Measurements from ENCODE around the gene USP31.
A peak's percentile ranks its signal among the peaks of the same experiment; 100 is the strongest.

Gene USP31

GRCh38 chr16:23092072-23092800 lies 57.0 kb downstream of the USP31 start:
- DNase-seq, result no peak

DNA sequence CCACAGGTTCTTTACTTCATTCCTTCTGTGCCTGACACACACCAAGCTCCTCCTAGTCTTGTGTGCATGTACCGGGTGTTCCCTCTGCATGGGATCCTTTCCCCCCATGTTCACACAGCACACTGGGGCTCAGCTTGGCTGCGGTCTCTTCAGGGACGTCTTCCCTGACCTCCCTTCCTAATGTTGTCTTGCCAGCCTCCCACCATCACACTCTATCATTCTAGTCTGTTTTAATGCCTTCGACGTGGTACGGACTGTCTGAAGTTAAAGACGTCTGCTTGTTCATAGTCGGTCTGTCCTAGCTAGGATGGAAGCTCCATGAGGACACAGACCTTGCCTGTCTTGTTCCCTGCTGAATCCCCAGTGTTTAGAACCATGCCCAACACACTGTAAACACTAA lies 60.1 kb downstream of the USP31 start:
- DNase-seq, result no peak

- DNase-seq, result no peak
Measured at GRCh38 chr16:23088018-23088417, 61.2 kb downstream of the USP31 start.

DNA sequence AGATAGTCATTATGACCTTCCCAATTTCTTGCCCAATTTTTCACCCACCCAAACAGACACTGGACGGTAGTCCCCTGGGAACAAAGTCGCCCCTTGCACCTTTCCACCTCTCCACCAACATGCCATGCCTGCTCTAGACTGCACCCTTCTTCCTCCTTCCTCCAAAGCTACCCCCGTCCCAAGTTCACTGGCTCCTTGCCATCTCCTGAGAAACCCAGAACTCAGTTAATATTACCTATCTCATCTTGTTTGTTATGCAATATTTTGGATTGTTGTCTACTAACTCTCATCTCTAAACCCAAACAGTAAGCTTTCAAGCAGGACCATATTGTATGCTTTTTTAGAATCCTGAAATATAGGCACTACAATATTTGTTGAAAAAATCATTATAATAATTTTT lies 63.3 kb downstream of the USP31 start:
- DNase-seq, result no peak

DNA sequence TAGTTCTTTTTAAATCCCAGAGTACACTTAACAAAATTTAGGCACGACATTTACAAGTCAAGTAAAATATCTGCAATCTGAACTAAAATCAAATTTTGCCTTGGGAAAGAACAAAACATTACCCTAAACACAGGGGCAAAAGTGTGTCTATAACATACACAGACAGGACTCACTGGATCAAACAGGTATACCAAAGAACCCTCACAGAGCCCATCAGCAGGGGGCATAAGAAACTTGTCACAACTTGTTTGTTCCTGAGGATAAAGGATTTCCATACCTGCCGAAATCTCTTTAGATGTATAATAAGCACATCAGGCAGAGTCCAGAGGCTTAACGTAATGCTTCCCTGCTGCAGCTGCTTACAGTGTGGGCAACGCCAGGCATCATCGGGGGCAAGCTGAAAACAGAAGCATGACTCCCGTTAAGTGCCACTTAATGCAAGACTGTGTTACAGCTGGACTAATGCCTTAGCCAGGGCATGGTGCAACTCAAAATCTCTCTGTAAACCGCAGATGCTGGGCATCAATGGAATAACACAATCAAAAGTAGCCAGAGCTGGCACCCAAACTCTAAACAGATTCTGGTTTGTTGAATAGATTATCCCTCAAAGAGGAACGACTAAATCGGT lies 67.0 kb downstream of the USP31 start:
- DNase-seq, result no peak

DNA sequence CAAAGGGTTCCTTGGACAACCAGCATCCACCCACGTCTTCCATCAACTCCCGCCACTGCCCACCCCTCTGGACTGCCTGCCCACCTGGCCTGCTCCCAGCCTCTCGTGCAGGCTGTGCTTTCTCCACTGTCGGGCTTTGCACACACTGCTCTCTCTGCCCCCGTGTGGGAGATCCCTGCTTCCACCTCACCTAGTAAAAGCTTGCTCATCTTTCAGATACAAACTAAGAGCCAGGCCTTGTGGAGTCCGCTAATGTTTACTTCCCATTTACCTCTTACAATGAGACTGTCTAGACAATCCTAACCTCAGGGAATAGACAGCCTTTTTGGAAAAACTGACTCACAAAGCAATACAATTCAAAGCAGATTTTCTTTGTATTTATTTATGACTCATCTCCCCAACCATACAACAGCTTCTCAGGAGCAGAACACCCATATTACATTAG lies 67.6 kb downstream of the USP31 start:
- DNase-seq, result no peak

DNA sequence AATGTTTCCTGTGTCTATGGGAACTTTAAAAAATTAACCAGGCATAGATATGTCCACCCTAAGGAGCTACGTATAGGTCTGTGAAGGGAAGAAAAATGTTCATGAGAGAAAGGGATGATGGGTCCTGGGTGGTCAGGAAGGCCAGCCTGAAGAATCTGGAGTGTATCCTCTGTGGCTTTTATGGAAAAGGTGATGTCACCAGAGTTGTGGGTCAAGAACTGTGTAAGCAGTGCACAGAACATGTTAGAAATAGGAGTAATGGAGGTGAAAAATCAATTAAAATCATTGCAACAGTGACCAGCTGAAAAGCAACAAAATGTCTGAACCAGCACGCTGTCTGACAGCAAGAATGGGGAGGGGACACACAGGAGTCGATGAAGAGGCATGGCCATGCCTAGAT lies 68.5 kb downstream of the USP31 start:
- no peak for DNase-seq

DNA sequence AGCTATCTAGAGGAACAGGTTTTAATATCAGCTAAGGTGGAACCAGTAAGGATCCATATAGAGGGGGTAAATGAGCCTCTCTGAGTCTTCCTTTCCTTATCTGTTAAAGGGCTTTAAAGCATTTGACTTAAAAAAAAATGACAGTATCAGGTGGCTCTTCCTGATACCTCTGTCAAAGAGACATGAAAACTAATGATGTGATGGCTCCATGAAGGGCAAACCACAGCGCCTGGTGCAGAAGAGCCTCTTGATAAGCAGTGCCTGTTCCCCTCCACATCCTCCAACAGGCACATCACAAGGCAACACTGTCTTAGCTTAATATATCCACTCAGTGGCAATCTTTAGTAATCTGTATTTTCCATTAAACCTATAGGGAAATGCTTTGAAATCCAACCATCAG lies 68.9 kb downstream of the USP31 start:
- DNase-seq, result no peak

GRCh38 chr16:23079675-23080301 lies 69.5 kb downstream of the USP31 start:
- no peak for DNase-seq

GRCh38 chr16:23074423-23074822 lies 74.8 kb downstream of the USP31 start:
- no peak for DNase-seq

DNA sequence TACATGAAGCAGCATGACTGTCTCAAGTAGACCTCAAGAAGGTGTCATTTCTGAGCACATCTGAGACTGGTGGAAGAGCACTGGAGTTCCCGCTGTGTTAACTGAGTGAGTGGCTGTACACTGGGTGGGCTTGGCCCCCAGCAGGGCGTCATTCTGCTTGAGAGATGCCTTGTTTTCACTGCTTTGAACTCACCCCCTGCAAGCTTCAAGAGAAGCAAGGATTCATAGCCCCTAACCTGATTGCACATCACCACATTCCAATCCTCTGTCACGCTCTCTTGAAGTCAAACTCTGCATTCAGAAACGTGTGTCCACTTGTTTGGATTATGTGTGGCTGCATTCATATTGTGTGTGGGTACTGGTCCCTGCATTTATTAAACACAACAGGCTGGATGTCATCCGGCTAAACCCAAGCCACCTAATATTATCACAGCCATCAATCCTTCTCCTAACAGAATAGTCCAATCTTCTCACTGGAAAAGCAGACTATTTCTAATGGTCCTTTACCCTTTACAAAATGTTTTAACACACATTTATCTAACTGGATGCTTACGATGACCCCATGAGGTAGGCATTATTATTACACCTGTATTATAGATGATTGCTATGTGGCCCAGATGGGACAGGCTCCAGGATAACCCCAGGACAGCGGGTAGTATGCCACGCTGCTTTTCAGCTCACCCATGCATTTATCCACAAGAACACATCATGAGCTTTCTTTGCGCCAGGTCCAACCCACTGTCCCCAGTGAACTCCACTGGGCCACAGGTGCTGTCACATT lies 76.3 kb downstream of the USP31 start:
- DNase-seq, result no peak

DNA sequence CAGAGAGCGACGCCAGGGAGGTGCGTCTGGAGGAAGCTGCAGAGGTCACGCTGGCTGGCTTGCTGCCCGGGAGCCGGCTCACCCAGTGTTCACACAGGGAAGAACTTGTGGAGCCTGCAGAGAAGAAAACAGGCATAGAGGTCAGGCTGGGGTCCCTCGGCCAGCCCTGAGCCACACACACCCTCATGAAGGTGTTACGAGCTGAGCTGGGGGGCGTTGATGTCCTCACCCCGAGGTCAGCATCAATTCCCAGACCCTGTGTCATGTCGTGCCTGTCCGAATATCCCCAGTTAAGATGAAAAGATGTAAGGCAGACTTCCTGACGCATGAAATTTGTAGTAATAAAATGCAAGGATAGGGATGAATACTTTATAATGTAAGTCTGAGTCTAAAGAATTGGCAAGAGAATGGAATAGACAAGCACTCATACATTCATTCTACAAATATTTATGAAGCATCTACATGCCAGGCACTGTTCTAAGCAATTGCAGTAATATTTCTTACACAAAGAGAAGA lies 77.1 kb downstream of the USP31 start:
- no peak for DNase-seq

DNA sequence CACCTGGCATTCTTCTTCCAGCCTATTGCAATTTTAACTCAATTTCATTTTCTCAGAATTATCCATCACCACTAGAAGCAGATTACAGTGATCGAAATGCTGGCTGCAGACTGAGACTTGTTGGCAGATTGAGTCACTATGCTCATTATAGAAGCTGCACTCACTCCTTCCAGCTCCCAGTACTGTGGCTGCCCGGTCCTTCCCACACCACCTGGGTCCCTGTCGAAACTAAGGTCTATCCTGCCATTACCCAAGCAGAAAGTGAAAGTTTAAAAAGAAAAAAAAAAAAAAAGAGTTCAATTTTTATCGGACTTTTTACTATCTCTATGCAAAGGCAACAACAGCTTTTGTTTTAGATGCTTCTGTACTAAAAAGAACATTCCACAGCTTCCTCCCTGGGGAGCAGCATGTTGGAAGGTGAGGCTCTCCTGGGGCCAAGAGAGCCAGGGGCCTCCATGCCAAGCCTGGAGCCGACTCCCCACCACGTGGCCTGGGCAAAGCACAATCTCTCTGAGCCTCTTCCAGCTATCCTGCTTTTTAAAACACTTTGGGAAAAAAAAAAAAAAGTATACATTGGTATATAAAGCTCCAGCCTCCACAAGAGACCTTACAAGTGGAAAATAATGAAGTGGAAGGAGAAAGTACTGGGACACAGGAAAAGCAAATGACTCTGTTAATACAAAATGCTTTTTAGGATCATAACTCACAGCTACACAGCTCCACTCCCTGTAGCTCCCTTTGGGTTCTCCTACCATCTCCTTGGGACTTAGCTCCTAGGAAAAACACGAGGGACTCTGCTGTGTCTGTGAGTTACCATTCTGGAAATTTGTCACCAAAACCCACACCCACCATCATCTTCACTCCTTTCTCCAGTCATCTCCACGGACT lies 77.8 kb downstream of the USP31 start:
- DNase-seq, result no peak

GRCh38 chr16:23069844-23070243 lies 79.4 kb downstream of the USP31 start:
- no peak for DNase-seq

DNA sequence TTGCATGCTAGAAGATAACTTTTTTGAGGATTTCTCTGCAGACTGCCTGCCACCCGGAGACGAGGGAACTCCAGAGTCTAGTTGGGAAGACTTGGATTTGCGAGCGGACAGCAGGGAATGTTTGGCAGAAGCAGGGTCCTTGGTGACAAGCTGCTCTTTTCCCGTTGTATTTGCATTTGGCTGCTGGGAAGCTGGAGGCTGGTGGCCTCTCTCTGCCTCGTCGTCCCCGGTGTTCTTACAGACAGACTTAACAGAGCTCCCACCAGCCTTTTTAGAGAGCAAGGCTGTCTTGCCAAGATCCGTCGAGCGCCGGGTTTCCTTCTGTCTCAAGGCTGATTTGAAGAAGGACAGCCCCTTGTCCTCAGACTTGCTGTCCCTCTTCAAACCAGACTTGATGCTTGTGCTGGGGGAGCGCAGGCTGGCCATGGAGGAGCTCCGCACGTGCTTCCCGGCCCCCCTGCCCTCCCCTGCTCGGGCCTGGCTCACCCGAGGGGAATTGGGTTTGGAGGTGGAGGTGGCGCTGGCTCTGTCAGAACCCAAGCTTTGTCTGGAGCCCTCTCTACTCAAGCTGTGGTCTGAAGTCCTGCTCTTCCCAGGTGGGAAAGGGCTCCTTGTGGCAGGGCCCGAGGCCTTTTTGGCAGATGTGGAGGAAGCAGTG lies 81.0 kb downstream of the USP31 start:
- DNase-seq, result no peak

GRCh38 chr16:23066676-23067075 lies 82.6 kb downstream of the USP31 start:
- DNase-seq, result no peak

DNA sequence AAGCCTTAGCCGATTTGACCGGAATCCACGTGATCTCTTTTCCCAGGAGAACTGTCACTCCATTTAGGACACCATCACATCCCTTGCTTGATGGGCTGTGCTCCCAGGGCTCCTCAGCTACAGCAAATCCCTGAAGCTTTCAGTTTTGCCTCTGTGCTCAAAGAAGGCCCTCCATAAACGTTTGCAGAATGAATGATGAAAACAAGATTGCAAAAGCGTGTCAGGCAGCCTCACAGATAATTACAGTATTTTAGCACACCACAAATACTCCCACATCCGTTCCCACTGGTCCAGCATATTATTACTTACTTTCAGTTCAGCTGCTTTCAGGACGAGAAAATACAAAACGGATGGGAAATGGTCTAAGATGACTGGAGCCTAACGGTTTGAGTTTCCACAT lies 84.6 kb downstream of the USP31 start:
- peak in 2 of 4 experiments; percentile 20 to 47 for DNase-seq

DNA sequence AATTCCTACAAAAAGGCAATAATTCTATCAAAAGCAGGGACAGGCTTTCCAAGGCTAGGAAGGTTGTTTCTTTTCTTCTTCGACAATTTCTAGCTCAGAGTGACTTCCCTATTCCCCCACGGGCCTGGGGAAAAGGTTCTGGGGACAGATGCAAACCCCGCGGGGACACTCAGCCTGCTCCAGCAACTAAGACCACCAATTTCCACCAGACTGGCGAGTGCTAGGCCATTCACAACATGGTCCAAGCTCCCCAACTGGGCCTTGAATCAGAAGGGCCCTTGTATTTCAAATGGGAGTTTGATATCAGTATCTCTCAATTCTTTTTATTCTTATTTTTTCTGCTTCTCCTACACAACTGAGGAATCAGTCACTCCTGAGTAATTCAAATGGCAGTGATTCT lies 86.7 kb downstream of the USP31 start:
- no peak for DNase-seq

DNA sequence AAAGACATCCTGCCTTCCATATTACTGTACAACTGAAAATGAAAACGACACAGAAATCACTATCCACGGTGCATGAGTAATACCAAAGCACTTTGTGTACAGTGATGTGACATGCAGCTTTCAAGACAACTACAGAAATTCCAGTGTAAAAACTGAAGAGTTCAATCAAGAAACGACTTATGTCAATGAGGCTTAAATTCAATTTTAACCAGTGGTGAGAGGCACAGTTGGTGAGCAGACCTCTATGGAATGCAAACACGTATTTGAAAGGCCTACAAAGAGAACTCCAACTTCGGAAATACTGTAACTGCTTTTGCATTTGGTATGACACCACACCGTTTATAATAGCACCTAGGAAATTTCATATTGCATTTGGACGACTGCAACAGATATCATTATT lies 87.6 kb downstream of the USP31 start:
- DNase-seq, result no peak

GRCh38 chr16:23060458-23061320 lies 88.6 kb downstream of the USP31 start:
- peak; percentile 68 to 78 (median 72) for DNase-seq

Measured in suppressor macrophage (primary cell).